Erythroblast (primary cell): ENCODE measurements around the gene TDRD3.

Experiments used
- GATA1 ChIP-seq: IDR thresholded peaks from 2 replicates; pipeline ENCODE4 v1.6.1; 2011; ENCODE audit warnings: low read depth, mild to moderate bottlenecking, control low read depth, low read length, moderate library complexity
- POLR2A ChIP-seq: IDR thresholded peaks from 2 replicates; pipeline ENCODE4 v1.6.1; 2011; ENCODE audit warnings: mild to moderate bottlenecking, low read length

GRCh38 chr13:60509601-60510386 lies 112.8 kb downstream of the TDRD3 start:
- no peak for TF ChIP-seq POLR2A
- TF ChIP-seq GATA1 = no peak
